SK-N-DZ (cell line): ENCODE results near the gene HIF1A.
"Not testable (repeated sequence)": the region's sequence is repeated elsewhere in the genome, so short reads cannot be mapped to it uniquely, and the experiment has no call there.

ENCODE experiments used
- DNase-seq: peaks from one replicate; pipeline ENCODE4 v3.0.0-alpha.2; 2015; ENCODE audit warnings: low spot score

Gene HIF1A

DNA sequence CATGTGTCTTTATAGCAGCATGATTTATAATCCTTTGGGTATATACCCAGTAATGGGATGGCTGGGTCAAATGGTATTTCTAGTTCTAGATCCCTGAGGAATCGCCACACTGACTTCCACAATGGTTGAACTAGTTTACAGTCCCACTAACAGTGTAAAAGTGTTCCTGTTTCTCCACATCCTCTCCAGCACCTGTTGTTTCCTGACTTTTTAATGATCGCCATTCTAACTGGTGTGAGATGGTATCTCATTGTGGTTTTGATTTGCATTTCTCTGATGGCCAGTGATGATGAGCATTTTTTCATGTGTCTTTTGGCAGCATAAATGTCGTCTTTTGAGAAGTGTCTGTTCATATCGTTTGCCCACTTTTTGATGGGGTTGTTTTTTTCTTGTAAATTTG lies 12.5 kb downstream of the HIF1A start:
- not testable (repeated sequence) for DNase-seq

DNA sequence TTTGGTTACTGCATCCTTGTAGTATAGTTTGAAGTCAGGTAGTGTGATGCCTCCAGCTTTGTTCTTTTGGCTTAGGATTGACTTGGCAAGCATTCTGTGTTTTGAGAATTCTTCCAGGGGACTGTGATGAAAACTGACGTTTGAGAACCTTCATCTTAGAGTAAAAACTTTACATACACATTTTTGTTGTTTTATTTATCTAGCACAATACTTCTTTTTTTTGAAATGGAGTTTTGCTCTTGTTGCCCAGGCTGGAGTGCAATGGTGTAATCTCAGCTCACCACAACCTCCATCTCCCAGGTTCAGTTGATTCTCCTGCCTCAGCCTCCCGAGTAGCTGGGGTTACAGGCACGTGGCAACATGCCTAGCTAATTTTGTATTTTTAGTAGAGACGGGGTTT lies 13.4 kb downstream of the HIF1A start:
- not testable (repeated sequence) for DNase-seq

DNA sequence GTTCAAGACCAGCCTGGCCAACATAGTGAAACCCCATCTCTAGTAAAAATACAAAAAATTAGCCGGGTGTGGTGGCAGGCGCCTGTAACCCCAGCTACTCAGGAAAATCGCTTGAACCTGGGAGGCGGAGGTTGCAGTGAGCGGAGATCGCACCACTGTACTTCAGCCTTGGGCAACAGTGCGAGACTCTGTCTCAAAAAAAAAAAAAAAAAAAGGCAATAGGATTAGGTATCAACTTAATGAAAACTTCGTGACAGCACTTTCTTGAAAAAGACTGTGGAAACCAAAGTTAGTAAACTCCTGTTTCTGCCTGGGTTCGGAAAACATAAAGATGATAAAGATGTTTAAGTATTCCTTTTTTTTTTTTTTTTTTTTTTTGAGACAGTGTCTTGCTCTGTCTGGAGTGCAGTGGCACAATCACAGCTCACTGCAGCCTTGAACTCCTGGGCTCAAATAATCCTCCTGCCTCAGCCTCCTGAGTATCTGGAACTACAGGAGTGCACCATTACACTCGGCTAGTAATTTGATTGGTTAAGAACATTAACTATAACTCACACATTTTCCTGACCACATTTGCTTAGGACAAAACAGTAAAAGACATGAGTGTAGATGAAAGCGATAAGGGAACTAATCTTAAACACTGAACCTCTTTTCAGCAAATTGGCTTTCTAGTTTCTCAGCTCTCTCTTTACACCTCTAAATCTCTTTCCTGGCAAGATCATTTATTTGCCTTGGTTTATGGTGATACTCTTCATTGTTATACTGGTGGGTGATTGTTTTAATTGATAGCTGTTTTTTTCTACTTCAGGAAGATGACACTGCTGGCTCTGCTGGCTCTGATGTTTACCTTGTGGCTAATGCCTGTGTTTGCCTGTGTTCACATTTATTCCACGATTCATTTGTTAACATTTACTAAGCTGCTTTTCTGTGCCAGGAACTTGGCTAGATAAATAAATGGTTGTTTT lies 15.8 kb downstream of the HIF1A start:
- DNase-seq: no peak

DNA sequence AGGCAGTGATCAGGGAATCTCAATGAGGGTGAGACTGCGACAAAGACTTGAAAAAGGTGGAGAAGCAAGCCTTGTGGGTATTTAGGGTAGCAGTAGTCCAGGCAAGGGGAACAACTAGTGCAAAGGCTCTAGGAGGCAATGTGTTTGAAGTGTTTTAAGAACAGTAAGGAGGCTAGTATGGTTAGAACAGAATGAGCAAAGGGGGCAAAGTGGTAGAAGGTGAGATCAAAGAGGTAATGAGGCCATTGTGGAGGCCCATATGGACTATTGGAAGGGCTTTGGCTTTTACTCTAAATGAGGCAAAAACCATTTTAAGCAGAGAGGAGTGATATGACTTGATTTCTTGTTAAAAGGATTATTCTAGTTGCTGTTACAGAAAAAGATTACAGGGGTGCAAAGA lies 16.8 kb downstream of the HIF1A start:
- no peak for DNase-seq

- DNase-seq: no peak
These were observed 18.6 kb downstream of the HIF1A start for GRCh38 chr14:61713724-61714437.

DNA sequence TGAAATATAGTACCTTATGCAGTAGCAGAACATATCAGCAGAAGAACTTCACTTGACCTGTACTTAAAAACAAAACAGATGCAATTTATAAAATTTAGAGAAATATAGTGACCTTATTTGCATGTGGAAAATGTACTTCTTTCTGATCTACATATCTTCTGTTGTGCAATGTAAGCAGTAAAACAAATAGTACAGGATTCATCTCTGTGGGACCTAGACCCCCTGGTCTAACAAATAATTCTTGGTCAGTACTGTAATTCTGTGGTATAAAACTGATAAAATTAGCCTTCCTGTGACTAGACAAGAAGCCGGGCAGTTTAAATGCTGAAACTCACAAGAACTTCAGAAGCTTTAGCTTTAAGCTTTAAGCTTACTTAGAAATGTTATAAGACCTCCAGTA lies 21.6 kb downstream of the HIF1A start:
- DNase-seq: no peak

DNA sequence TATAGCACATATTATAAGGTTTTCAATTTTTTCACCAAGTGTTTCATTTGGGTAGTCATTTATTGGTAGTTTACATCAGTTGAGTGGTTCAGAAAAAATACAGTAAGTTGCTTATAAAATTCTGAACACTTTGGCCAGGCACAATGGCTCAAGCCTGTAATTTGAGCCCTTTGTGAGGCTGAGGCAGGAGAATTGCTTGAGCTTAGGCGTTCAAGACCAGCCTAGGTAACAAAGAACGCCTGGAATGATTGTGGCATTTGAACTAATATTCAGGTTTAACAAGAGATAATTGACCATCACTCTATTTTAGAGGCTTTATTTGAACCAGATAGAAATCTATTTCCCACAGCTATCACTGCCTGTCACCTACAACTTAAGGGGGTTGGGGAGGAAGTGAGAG lies 22.7 kb downstream of the HIF1A start:
- no peak for DNase-seq

- no peak for DNase-seq
These were observed 24.3 kb downstream of the HIF1A start for GRCh38 chr14:61719344-61720293.

DNA sequence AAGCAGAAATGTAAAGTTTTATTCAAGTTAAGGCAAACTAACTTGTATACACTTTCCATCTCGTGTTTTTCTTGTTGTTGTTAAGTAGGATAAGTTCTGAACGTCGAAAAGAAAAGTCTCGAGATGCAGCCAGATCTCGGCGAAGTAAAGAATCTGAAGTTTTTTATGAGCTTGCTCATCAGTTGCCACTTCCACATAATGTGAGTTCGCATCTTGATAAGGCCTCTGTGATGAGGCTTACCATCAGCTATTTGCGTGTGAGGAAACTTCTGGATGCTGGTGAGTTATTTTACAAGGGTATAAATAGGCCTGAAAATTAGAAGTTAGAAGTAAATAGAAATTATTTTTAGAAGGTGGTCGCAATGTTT lies 25.0 kb downstream of the HIF1A start:
- no peak for DNase-seq

DNA sequence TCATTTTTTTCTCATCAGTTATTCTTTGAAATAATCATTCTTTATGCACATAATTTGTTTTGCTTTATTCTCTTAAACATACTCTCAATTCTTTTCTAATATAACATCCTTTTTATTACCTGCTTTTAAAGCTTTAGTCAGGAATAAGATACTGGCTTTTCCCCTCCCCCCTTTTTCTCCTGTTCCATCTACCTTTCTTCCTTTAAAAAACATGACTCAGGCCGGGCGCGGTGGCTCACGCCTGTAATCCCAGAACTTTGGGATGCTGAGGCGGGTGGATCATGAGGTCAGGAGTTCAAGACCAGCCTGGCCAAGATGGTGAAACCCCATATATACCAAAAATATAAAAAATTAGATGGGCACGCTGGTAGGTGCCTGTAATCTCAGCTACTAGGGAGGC lies 25.4 kb downstream of the HIF1A start:
- no peak for DNase-seq

- DNase-seq: no peak
These were observed 28.8 kb downstream of the HIF1A start for GRCh38 chr14:61724133-61724532.

DNA sequence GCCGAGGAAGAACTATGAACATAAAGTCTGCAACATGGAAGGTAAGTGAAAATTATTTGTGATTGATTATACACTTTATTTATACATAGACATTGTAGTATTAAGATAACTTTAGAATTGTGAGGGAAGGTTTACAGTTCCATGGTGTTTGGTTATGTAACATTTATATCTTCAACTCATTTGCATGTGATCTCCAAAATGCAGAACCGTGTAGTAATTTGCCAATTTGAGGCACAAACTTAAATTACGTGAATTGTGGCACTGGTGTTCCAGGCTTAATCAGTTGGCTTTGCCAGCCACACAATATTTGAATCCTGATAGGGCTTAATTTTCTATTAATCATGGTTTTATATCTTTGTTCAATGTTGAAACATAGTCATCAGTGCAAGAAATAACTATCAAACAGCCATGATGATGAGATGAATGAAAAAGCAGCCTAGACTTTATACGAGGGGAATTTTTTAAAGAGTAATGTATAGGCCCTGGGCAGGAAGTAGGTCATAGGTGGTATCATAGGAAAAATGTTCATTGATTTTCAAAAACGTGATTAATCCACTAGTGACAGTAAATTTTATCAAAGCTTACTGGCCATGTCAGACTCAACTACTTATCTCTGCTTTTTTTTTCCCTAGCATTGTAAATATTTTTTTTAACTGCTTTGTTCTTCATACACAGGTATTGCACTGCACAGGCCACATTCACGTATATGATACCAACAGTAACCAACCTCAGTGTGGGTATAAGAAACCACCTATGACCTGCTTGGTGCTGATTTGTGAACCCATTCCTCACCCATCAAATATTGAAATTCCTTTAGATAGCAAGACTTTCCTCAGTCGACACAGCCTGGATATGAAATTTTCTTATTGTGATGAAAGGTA lies 31.7 kb downstream of the HIF1A start:
- no peak for DNase-seq

GRCh38 chr14:61730756-61731373 lies 35.6 kb downstream of the HIF1A start:
- DNase-seq: no peak

DNA sequence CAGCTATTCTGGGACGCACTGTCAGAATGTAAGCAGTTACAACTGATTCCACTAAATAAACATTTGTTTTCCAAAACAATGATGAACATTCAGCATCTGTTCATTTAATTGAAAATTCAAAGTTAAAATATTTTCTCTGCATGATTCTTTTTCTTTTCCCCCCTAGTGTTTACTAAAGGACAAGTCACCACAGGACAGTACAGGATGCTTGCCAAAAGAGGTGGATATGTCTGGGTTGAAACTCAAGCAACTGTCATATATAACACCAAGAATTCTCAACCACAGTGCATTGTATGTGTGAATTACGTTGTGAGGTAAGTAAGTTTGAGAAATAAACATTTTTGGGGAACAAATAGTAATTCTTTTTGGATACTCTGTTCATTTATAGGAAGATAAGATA lies 38.7 kb downstream of the HIF1A start:
- no peak for DNase-seq

DNA sequence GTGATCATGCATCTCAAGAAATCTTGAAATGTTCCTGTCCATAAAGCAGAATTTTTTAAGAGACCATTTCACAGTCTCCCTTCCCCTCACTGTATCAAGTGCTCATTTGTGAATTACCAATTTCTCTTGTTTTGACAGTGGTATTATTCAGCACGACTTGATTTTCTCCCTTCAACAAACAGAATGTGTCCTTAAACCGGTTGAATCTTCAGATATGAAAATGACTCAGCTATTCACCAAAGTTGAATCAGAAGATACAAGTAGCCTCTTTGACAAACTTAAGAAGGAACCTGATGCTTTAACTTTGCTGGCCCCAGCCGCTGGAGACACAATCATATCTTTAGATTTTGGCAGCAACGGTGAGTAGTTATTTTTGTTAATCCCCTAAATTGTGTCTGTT lies 41.4 kb downstream of the HIF1A start:
- no peak for DNase-seq

GRCh38 chr14:61737915-61738314 lies 42.6 kb downstream of the HIF1A start:
- DNase-seq: no peak

- no peak for DNase-seq
These were observed 43.8 kb downstream of the HIF1A start for GRCh38 chr14:61739133-61739532.

DNA sequence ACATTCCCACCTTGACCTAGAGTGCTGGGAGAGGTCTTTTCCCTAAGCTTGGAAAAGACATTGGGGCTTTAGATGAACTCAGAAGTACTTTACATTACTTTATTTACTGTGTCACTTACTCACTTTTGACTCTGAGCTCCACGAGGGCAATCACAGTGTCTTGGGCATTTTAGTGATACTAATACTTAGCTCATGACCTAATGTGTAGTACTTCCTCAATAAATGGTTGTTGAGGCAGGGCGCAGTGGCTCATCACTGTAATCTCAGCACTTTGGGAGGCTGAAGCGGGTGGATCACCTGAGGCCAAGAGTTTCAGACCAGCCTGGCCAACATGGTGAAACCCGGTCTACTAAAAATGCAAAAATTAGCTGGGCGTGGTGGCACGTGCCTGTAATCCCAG lies 47.1 kb downstream of the HIF1A start:
- no peak for DNase-seq

- no peak for DNase-seq
These were observed 48.9 kb downstream of the HIF1A start for GRCh38 chr14:61744238-61744637.

- DNase-seq: not testable (repeated sequence)
These were observed 51.0 kb downstream of the HIF1A start for GRCh38 chr14:61746346-61746745.
